H1 (cell line): ENCODE measurements around the gene TRIM7. TPM values are rescaled to one million over a fixed set of nuclear protein-coding genes. Genes with fewer than 3 reads are reported as not detected.

Source experiments
- BCL11A ChIP-seq, 2 experiments: IDR thresholded peaks; one replicate each; pipeline ENCODE4 v1.6.1; 2011; ENCODE audit warnings: low read depth in 2 of 2, low read length in 2 of 2, mild to moderate bottlenecking in 2 of 2
- CREB1 ChIP-seq: IDR thresholded peaks from 2 replicates; pipeline ENCODE4 v1.6.1; 2012; ENCODE audit warnings: inconsistent platforms
- JUN ChIP-seq: IDR thresholded peaks from 2 replicates; pipeline ENCODE4 v1.6.1; 2011; ENCODE audit warnings: low read depth, mild to moderate bottlenecking, improper control_type of control experiment, low read length
- KDM1A ChIP-seq: fragments of 200-600, 300-600 bp; sonication (generic); IDR thresholded peaks from 2 replicates; pipeline ENCODE4 v1.7.1; 2016; ENCODE audit warnings: mild to moderate bottlenecking, low read length, borderline replicate concordance
- KDM4A ChIP-seq: IDR thresholded peaks from one replicate; pipeline ENCODE4 v1.7.1; 2012; ENCODE audit warnings: low read depth, mild to moderate bottlenecking, moderate library complexity, low read length, inconsistent platforms; ENCODE audit not compliant: severe bottlenecking
- NRF1 ChIP-seq: IDR thresholded peaks from 2 replicates; pipeline ENCODE4 v1.6.1; 2011; ENCODE audit warnings: mild to moderate bottlenecking, low read depth, low read length, improper control_type of control experiment
- TEAD4 ChIP-seq: IDR thresholded peaks from 2 replicates; pipeline ENCODE4 v1.6.1; 2012; ENCODE audit warnings: low read depth, low read length, inconsistent platforms, mixed read lengths
- polyA plus RNA-seq, 7 experiments: library from polyadenylated mRNA; depleted of rRNA in 3 of 7; stranded (reverse) in 5 of 7; unstranded in 2 of 7; fragments of >200 nt in 5 of 7; fragments of 200-250 nt in 2 of 7; gene quantifications; 1 replicate in 5 of 7; 2 replicates in 1 of 7; 4 replicates in 1 of 7; pipeline versions ENCODE4 v1.2.1 to v1.2.3, GENCODE V29; 2011 to 2013; ENCODE audit warnings: missing spikeins in 2 of 7, mixed read lengths in 2 of 7
- total RNA-seq: library from RNA; stranded (reverse); fragmentation: NEBNext Ultra II Directional; extraction: Animal tissue kit (Norgen Biotek cat#: 25700); gene quantifications from 2 replicates; pipeline ENCODE4 v1.2.1, GENCODE V29; 2021
- TF ChIP-seq, protein P1 (sequence below): fragments of 300-600 bp; sonication (generic); IDR thresholded peaks from 2 replicates; pipeline ENCODE4 v1.7.1; 2012; ENCODE audit warnings: low read length, moderate library complexity, mild to moderate bottlenecking, inconsistent platforms; ENCODE audit not compliant: insufficient replicate concordance
- TF ChIP-seq, protein P2 (sequence below): IDR thresholded peaks from 2 replicates; pipeline ENCODE4 v1.6.1; 2011; ENCODE audit warnings: low read length, improper control_type of control experiment

The TRIM7 gene
- total and polyA plus RNA-seq, 2 of the 8 experiments (the other 6 are each of a cell fraction or from before 2014, with no cell fraction given) = 0.36 to 0.47 TPM

DNA sequence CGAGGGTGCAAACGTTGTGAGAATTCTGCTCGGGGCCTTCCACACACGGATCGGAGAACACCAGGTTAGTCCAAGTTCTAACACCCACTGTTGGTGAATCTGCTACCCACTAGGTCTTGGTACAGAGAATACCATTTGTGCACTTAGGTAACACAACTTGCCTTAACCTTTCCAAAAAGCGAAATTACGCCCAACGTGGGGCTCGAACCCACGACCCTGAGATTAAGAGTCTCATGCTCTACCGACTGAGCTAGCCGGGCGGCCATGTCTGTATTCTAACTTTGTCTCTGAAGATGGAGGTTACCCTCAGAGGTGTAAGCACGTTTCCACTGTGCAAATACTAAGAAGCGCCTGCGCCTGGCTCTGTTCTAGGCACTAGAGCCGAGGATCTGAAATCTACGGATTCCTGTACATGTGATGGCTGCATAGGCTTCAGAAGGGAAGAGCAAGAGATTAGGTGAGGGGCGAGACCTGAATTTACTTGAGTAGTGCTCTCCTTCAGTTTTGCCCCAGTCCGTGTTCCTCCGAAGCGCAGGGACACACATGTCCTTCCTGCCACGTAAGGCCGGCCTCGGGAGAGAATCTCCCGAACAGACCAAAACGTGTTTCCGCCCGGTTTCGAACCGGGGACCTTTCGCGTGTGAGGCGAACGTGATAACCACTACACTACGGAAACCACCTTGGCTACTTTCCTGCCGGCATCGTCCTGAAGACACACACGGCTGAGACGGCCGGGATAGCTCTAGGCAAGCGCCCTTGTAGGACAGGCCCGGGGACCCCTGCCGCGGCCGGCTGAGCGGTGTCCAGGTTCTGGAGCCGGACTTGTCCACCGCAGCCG lies 17.0 kb upstream of the TRIM7 start (continued):
- TF ChIP-seq, protein P1, sequence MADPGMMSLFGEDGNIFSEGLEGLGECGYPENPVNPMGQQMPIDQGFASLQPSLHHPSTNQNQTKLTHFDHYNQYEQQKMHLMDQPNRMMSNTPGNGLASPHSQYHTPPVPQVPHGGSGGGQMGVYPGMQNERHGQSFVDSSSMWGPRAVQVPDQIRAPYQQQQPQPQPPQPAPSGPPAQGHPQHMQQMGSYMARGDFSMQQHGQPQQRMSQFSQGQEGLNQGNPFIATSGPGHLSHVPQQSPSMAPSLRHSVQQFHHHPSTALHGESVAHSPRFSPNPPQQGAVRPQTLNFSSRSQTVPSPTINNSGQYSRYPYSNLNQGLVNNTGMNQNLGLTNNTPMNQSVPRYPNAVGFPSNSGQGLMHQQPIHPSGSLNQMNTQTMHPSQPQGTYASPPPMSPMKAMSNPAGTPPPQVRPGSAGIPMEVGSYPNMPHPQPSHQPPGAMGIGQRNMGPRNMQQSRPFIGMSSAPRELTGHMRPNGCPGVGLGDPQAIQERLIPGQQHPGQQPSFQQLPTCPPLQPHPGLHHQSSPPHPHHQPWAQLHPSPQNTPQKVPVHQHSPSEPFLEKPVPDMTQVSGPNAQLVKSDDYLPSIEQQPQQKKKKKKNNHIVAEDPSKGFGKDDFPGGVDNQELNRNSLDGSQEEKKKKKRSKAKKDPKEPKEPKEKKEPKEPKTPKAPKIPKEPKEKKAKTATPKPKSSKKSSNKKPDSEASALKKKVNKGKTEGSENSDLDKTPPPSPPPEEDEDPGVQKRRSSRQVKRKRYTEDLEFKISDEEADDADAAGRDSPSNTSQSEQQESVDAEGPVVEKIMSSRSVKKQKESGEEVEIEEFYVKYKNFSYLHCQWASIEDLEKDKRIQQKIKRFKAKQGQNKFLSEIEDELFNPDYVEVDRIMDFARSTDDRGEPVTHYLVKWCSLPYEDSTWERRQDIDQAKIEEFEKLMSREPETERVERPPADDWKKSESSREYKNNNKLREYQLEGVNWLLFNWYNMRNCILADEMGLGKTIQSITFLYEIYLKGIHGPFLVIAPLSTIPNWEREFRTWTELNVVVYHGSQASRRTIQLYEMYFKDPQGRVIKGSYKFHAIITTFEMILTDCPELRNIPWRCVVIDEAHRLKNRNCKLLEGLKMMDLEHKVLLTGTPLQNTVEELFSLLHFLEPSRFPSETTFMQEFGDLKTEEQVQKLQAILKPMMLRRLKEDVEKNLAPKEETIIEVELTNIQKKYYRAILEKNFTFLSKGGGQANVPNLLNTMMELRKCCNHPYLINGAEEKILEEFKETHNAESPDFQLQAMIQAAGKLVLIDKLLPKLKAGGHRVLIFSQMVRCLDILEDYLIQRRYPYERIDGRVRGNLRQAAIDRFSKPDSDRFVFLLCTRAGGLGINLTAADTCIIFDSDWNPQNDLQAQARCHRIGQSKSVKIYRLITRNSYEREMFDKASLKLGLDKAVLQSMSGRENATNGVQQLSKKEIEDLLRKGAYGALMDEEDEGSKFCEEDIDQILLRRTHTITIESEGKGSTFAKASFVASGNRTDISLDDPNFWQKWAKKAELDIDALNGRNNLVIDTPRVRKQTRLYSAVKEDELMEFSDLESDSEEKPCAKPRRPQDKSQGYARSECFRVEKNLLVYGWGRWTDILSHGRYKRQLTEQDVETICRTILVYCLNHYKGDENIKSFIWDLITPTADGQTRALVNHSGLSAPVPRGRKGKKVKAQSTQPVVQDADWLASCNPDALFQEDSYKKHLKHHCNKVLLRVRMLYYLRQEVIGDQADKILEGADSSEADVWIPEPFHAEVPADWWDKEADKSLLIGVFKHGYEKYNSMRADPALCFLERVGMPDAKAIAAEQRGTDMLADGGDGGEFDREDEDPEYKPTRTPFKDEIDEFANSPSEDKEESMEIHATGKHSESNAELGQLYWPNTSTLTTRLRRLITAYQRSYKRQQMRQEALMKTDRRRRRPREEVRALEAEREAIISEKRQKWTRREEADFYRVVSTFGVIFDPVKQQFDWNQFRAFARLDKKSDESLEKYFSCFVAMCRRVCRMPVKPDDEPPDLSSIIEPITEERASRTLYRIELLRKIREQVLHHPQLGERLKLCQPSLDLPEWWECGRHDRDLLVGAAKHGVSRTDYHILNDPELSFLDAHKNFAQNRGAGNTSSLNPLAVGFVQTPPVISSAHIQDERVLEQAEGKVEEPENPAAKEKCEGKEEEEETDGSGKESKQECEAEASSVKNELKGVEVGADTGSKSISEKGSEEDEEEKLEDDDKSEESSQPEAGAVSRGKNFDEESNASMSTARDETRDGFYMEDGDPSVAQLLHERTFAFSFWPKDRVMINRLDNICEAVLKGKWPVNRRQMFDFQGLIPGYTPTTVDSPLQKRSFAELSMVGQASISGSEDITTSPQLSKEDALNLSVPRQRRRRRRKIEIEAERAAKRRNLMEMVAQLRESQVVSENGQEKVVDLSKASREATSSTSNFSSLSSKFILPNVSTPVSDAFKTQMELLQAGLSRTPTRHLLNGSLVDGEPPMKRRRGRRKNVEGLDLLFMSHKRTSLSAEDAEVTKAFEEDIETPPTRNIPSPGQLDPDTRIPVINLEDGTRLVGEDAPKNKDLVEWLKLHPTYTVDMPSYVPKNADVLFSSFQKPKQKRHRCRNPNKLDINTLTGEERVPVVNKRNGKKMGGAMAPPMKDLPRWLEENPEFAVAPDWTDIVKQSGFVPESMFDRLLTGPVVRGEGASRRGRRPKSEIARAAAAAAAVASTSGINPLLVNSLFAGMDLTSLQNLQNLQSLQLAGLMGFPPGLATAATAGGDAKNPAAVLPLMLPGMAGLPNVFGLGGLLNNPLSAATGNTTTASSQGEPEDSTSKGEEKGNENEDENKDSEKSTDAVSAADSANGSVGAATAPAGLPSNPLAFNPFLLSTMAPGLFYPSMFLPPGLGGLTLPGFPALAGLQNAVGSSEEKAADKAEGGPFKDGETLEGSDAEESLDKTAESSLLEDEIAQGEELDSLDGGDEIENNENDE = no peak
- no peak; the same call in 1 of the 2 replicates for TF ChIP-seq KDM1A
- peak; percentile 58; the same call in 1 of the 2 replicates for TF ChIP-seq CREB1
- TF ChIP-seq NRF1 = peak; percentile 45; the same call in 1 of the 2 replicates
- TF ChIP-seq, protein P2, sequence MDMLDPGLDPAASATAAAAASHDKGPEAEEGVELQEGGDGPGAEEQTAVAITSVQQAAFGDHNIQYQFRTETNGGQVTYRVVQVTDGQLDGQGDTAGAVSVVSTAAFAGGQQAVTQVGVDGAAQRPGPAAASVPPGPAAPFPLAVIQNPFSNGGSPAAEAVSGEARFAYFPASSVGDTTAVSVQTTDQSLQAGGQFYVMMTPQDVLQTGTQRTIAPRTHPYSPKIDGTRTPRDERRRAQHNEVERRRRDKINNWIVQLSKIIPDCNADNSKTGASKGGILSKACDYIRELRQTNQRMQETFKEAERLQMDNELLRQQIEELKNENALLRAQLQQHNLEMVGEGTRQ = no peak
- no peak for TF ChIP-seq BCL11A (IDR thresholded peaks at IDR 0.05; ENCODE audit: low read depth in 2 of 2, low read length in 2 of 2)
- TF ChIP-seq TEAD4 = peak; percentile 87
- TF ChIP-seq KDM4A = no peak
- TF ChIP-seq JUN = no peak
